Activated CD4-positive, alpha-beta T cell treated with anti-CD3 and anti-CD28 coated beads for 48 hours (primary cell): ENCODE measurements around the gene ZC3H11A.
A peak's percentile ranks its signal among the peaks of the same experiment; 100 is the strongest.
"Not testable (repeated sequence)": the region's sequence is repeated elsewhere in the genome, so short reads cannot be mapped to it uniquely, and the experiment has no call there.

Experiments
- DNase-seq: peaks from one replicate; pipeline ENCODE4 v3.0.0-alpha.2; 2020

ZC3H11A gene

GRCh38 chr1:203789966-203790365 is 5.5 kb upstream of the ZC3H11A start:
- no peak for DNase-seq

- no peak for DNase-seq
Measured at GRCh38 chr1:203791498-203791897, 3.9 kb upstream of the ZC3H11A start.

GRCh38 chr1:203792486-203792885 is 2.9 kb upstream of the ZC3H11A start:
- no peak for DNase-seq

GRCh38 chr1:203793561-203793960 is 1.9 kb upstream of the ZC3H11A start:
- DNase-seq: not testable (repeated sequence)

GRCh38 chr1:203794764-203795440 is 521 bp upstream of the ZC3H11A start:
- no peak for DNase-seq

GRCh38 chr1:203796236-203796605 is 798 bp downstream of the ZC3H11A start:
- peak; percentile 50 for DNase-seq

GRCh38 chr1:203797216-203797615 is 1.8 kb downstream of the ZC3H11A start:
- no peak for DNase-seq

- DNase-seq: no peak
Measured at GRCh38 chr1:203797948-203798655, 2.7 kb downstream of the ZC3H11A start.

- DNase-seq: no peak
Measured at GRCh38 chr1:203799157-203799556, 3.7 kb downstream of the ZC3H11A start.

- DNase-seq: no peak
Measured at GRCh38 chr1:203799971-203800370, 4.5 kb downstream of the ZC3H11A start.

- no peak for DNase-seq
Measured at GRCh38 chr1:203805689-203806088, 10.3 kb downstream of the ZC3H11A start.

GRCh38 chr1:203807196-203807595 is 11.8 kb downstream of the ZC3H11A start:
- DNase-seq: no peak

- DNase-seq: no peak
Measured at GRCh38 chr1:203813581-203814341, 18.3 kb downstream of the ZC3H11A start.

GRCh38 chr1:203818399-203818798 is 23.0 kb downstream of the ZC3H11A start:
- no peak for DNase-seq

GRCh38 chr1:203823306-203823705 is 27.9 kb downstream of the ZC3H11A start:
- no peak for DNase-seq

- no peak for DNase-seq
Measured at GRCh38 chr1:203826175-203826574, 30.8 kb downstream of the ZC3H11A start.

GRCh38 chr1:203828002-203828401 is 32.6 kb downstream of the ZC3H11A start:
- DNase-seq: no peak

- no peak for DNase-seq
Measured at GRCh38 chr1:203828503-203828902, 33.1 kb downstream of the ZC3H11A start.

- DNase-seq: not testable (repeated sequence)
Measured at GRCh38 chr1:203829247-203829646, 33.8 kb downstream of the ZC3H11A start.

- no peak for DNase-seq
Measured at GRCh38 chr1:203835476-203835875, 40.1 kb downstream of the ZC3H11A start.

- DNase-seq: no peak
Measured at GRCh38 chr1:203839081-203839480, 43.7 kb downstream of the ZC3H11A start.

- DNase-seq: no peak
Measured at GRCh38 chr1:203840208-203840808, 44.9 kb downstream of the ZC3H11A start.

GRCh38 chr1:203842559-203842876 is 47.1 kb downstream of the ZC3H11A start:
- DNase-seq: no peak

- no peak for DNase-seq
Measured at GRCh38 chr1:203843435-203843834, 48.0 kb downstream of the ZC3H11A start.
